Fibroblast of skin of abdomen (primary cell): ENCODE results near the gene PEX10. TPM values are rescaled to one million over a fixed set of nuclear protein-coding genes. Genes with fewer than 3 reads are reported as not detected.
"Not testable (repeated sequence)": the region's sequence is repeated elsewhere in the genome, so short reads cannot be mapped to it uniquely, and the experiment has no call there.

Experiments
- DNase-seq: peaks from one replicate; pipeline ENCODE4 v3.0.0-alpha.2; 2013
- polyA plus RNA-seq, 2 experiments: library from polyadenylated mRNA; unstranded; fragments of 120-200 nt; gene quantifications; one replicate each; pipeline ENCODE4 v1.2.1, GENCODE V29; 2013; ENCODE audit not compliant: insufficient read length in 2 of 2

The PEX10 gene
- polyA plus RNA-seq (2013, experiment 1 of 2; ENCODE audit: insufficient read length), result 21.5 TPM
- 21.4 TPM for polyA plus RNA-seq (2013, experiment 2 of 2; ENCODE audit: insufficient read length)

GRCh38 chr1:2412395-2412772 is at the start of gene PEX10:
TSS of gene PEX10 (minus strand) at chr1:2412564. CDS start at chr1:2412502, 62 bp downstream.
- DNase-seq, result peak; percentile 95

GRCh38 chr1:2460996-2461751 is 48.8 kb upstream of the PEX10 start:
- DNase-seq, result no peak

- no peak for DNase-seq
These were observed 47.8 kb upstream of the PEX10 start for GRCh38 chr1:2460203-2460602.

GRCh38 chr1:2459757-2460156 is 47.4 kb upstream of the PEX10 start:
- DNase-seq, result peak; percentile 4

GRCh38 chr1:2459102-2459753 is 46.9 kb upstream of the PEX10 start:
- not testable (repeated sequence) for DNase-seq

GRCh38 chr1:2458687-2459086 is 46.3 kb upstream of the PEX10 start:
- no peak for DNase-seq

- no peak for DNase-seq
These were observed 45.1 kb upstream of the PEX10 start for GRCh38 chr1:2457444-2457843.

GRCh38 chr1:2455757-2456156 is 43.4 kb upstream of the PEX10 start:
- no peak for DNase-seq

GRCh38 chr1:2454227-2454626 is 41.9 kb upstream of the PEX10 start:
- DNase-seq, result no peak

- no peak for DNase-seq
These were observed 40.6 kb upstream of the PEX10 start for GRCh38 chr1:2452932-2453315.

- peak; percentile 30 for DNase-seq
These were observed 40.0 kb upstream of the PEX10 start for GRCh38 chr1:2452201-2452931.

GRCh38 chr1:2451741-2452140 is 39.4 kb upstream of the PEX10 start:
- DNase-seq, result peak; percentile 94

GRCh38 chr1:2449636-2450454 is 37.5 kb upstream of the PEX10 start:
- DNase-seq, result no peak

GRCh38 chr1:2448098-2448445 is 35.7 kb upstream of the PEX10 start:
- no peak for DNase-seq

GRCh38 chr1:2447276-2448097 is 35.1 kb upstream of the PEX10 start:
- DNase-seq, result no peak

GRCh38 chr1:2446861-2447260 is 34.5 kb upstream of the PEX10 start:
- no peak for DNase-seq

- DNase-seq, result peak; percentile 11
These were observed 34.0 kb upstream of the PEX10 start for GRCh38 chr1:2446394-2446793.

GRCh38 chr1:2445823-2446215 is 33.5 kb upstream of the PEX10 start:
- no peak for DNase-seq

GRCh38 chr1:2445162-2445822 is 32.9 kb upstream of the PEX10 start:
- no peak for DNase-seq

- DNase-seq, result no peak
These were observed 31.8 kb upstream of the PEX10 start for GRCh38 chr1:2444138-2444591.
